ENCODE data around the gene SLC25A25.

Gene SLC25A25

GRCh38 chr9:128114326-128115186 is 46.5 kb downstream of the SLC25A25 start:
- DNase-seq: no peak

GRCh38 chr9:128115187-128116103 is 47.4 kb downstream of the SLC25A25 start:
- DNase-seq: no peak

DNA sequence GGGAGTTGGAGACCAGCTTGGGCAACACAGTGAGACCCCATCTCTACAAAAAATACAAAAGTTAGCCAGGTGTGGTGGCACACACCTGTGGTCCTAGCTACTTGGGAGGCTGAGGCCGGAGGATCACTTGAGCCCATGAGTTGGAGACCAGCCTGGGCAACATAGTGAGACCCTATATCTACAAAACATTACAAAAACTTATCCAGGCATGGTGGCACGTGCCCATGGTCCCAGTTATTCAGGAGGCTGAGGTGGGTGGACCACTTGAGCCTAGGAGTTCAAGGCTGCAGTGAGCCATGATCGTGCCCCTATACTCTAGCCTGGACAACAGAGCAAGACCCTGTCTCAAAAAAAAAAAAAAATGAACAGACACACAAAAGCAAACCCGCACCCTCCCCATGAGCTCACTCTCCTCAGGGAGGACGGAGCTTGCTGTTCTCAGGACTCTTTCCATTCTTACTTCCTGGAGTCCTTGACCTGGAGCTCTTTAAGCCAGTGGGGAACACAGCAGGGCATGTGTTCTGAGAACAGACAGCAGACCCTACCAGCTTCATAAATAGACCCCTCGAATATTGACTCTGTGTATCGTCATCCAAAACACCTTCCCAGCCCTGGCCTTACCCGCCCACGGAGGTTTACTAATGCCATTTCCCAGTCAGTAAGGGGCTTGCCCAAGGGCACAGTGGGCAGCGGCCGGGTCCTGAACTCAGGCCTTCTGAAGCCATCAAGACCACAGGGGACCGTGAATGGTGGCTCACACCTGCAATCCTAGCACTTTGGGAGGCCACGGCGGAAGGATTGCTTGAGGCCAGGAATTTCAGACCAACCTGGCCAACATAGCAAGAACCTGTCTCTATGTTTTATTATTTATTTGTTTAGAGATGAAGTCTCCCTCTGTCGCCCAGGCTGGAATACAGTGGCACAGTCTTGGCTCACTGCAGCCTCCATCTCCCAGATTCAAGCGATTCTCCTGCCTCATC is 48.4 kb downstream of the SLC25A25 start:
- no peak for DNase-seq

- peak; percentile 57 to 90 for DNase-seq
These were observed 49.8 kb downstream of the SLC25A25 start for GRCh38 chr9:128117613-128118471.

DNA sequence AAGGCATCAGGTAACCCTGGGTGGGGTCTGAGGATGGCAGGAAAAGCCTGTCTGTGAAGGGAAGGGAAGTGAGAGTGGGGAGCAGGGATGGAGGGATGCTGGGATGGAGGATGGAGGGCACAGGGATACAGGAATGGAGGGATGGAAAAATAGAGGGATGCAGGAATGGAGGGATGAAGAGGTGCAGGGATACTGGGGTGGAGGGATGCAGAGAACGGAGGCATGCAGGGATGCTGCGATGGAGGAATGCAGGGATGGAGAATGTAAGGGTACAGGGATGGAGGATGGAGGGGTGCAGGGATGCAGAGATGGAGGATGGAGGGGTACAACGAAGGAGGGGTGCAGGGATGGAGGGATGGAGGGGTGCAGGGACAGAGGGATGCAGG is 50.4 kb downstream of the SLC25A25 start:
- no peak for DNase-seq

DNA sequence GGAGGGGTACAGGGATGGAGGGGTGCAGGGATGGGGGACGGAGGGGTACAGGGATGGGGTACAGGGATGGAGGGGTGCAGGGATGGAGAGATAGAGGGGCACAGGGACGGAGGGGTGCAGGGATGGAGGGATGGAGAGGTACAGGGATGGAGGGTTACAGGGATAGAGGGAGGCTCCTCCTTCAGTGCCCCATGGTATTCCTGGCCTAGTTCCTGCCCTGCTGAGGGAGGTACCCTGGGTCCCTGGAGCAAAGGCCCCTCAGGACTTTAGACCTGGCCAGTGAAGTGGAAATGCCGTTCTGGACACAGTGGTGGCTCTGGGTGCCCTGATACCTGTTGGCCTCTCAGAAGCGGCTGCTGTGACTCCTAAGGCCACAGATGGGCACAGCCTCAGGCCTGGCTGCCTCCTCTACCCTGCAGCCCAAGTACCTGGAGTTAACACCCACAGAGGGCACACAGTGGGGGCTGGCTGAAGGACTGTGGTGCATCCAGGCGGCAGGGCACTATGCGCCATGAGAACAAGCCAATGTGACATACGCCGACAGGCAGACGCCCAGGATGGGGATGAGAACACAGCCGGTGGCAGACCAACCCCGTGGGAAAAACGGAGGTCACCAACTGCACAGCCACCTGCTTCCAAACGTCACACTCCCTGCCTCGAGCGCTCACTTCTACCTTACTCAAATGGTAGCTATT is 51.1 kb downstream of the SLC25A25 start:
- no peak for DNase-seq

GRCh38 chr9:128120061-128120740 is 52.2 kb downstream of the SLC25A25 start:
- DNase-seq: no peak

- no peak for DNase-seq
These were observed 52.9 kb downstream of the SLC25A25 start for GRCh38 chr9:128120741-128121465.

DNA sequence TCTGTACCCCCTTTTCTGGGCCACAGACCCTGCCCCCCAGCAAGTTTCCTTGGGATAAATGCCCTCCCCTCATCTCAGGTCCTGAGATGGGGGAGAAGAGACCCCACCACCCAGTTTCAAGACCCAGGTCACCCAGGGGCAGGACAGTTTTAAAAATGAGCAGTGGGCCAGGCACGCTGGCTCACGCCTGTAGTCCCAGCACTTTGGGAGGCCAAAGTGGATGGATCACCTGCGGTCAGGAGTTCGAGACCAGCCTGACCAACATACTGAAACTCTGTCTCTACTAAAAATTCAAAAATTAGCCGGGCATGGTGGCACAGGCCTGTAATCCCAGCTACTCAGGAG is 53.4 kb downstream of the SLC25A25 start:
- no peak for DNase-seq

- DNase-seq: no peak
These were observed 54.1 kb downstream of the SLC25A25 start for GRCh38 chr9:128121924-128122808.

DNA sequence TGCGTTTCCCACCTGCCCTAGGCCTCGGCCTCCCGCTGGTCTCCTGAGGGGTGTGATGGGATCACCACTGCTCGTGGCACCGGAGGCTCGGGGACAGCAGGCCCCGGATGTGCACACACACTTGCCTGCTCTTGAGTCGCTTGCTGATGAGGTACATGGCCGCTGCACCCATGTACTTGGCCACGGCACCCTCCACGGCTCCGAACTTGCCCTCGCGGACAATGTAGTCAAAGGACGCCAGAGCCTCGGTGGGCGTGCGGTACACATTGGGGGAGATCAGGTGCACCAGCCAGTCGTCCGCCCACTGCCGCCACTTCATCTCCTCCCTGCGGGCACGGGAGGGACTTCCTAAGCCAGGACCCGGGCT is 54.8 kb downstream of the SLC25A25 start:
- no peak for DNase-seq

GRCh38 chr9:128123451-128124080 is 55.5 kb downstream of the SLC25A25 start:
- no peak for DNase-seq

DNA sequence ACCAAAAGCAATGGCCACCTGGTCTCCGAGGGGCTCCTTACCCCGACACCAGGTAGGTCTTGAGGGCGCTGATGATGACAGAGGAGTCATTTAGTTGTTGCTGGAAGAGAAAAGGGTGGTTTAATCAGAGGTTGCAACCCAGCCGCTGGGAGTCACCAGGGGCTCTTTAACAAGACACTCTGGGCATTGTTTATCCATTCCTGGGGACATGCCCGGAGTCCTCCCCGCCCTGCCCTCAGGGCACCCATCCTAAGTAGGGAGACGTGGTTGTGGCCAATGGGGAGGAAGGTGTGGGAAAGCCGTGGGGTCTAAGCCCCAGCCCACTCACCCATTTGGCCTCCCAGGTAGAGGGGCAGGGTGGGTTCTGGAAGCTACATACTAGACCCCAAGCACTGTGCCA is 56.4 kb downstream of the SLC25A25 start:
- DNase-seq: no peak

- DNase-seq: peak; percentile 19 to 25
These were observed 57.0 kb downstream of the SLC25A25 start for GRCh38 chr9:128124873-128125579.

GRCh38 chr9:128125580-128126354 is 57.7 kb downstream of the SLC25A25 start:
- DNase-seq: no peak

- peak; percentile 77 to 78 for DNase-seq
These were observed 59.5 kb downstream of the SLC25A25 start, which contains the start of gene PTGES2 for GRCh38 chr9:128127568-128127989. PTGES2 (minus strand) TSS chr9:128127729; CDS start chr9:128127717, 12 bp downstream.

Measured in hippocampal formation (tissue), 2 donors.